Sigmoid colon (tissue), 7 donors: Measurements from ENCODE around the gene SUGP2. TPM values are rescaled to one million over a fixed set of nuclear protein-coding genes. Genes with fewer than 3 reads are reported as not detected.

Source experiments
- DNase-seq: peaks from one replicate; pipeline ENCODE4 v3.0.0-alpha.2; 2019
- H3K27ac ChIP-seq, 4 donors: fragments of 200-600 bp; sonication (generic); one replicate each; pipeline ENCODE4 v1.5.1; 2016 to 2019; ENCODE audit warnings: mild to moderate bottlenecking in 1 of 4
- H3K27me3 ChIP-seq, 3 donors: fragments of 200-600 bp; sonication (generic); one replicate each; pipeline ENCODE4 v1.5.1; 2019; ENCODE audit warnings: mild to moderate bottlenecking in 1 of 3
- H3K36me3 ChIP-seq, 4 donors: fragments of 200-600 bp; sonication (generic); one replicate each; pipeline ENCODE4 v1.5.1; 2016 to 2019
- H3K4me1 ChIP-seq, 4 donors: fragments of 200-600 bp; sonication (generic); one replicate each; pipeline ENCODE4 v1.5.1; 2017 to 2019
- H3K4me3 ChIP-seq, 4 donors: fragments of 200-600 bp; sonication (generic); one replicate each; pipeline ENCODE4 v1.5.1; 2017 to 2019; ENCODE audit warnings: mild to moderate bottlenecking in 2 of 4, moderate library complexity in 1 of 4
- H3K9me3 ChIP-seq, 4 donors: fragments of 200-600 bp in 3 of 4; sonication (generic) in 3 of 4; one replicate each; pipeline versions ENCODE4 v1.5.1 to v1.6.1; 2013 to 2019
- CTCF ChIP-seq, 4 experiments: fragments of 450-650 bp in 3 of 4; fragments of 200-600 bp in 1 of 4; IDR thresholded peaks; one replicate each; pipeline ENCODE4 v1.5.1; 2016 to 2019; ENCODE audit warnings: antibody characterized with exemption in 4 of 4, mild to moderate bottlenecking in 3 of 4, moderate library complexity in 2 of 4
- EP300 ChIP-seq, 4 donors: sonication (generic); formaldehyde crosslinking; IDR thresholded peaks; one replicate each; pipeline ENCODE4 v1.6.1; 2017; ENCODE audit warnings: antibody characterized with exemption in 4 of 4
- POLR2A ChIP-seq, 2 donors: fragments of 450-650 bp; IDR thresholded peaks; one replicate each; pipeline ENCODE4 v1.6.1; 2016; ENCODE audit warnings: antibody characterized with exemption in 2 of 2, mild to moderate bottlenecking in 2 of 2, moderate library complexity in 2 of 2
- POLR2AphosphoS5 ChIP-seq, 4 donors: sonication (generic); formaldehyde crosslinking; IDR thresholded peaks; one replicate each; pipeline ENCODE4 v1.6.1; 2017; ENCODE audit warnings: antibody characterized with exemption in 4 of 4
- WGBS, 2 donors: extraction: QIAGEN DNeasy Blood & Tissue Kit; methylation state at CpG; one replicate each; pipeline ENCODE4 v1.1.7; 2013; 5-methylcytosine and 5-hydroxymethylcytosine counted together
- intact Hi-C: fragments of 100-400 bp; cut with DNase I; formaldehyde crosslinking; loops from one replicate; pipeline ENCODE4 v1.15.1; 2023
- polyA plus RNA-seq, 3 donors: library from polyadenylated mRNA; stranded (reverse); fragments of 200-250 nt; gene quantifications; one replicate each; pipeline ENCODE4 v1.2.3, GENCODE V29; 2013
- total RNA-seq, 4 donors: library from RNA; depleted of rRNA; stranded (reverse); fragments of >200 nt; gene quantifications; one replicate each; pipeline ENCODE4 v1.1.0, GENCODE V29; 2016
- donor health status: healthy with polysubstance abuse.
- donor health status: Bipolar disorder and iron deficiency.
- donor health status: healthy.

SUGP2 gene
- total and polyA plus RNA-seq, 7 donors: 7.8 to 82.3 (median 30.3) TPM

GRCh38 chr19:19010551-19010950, 22.8 kb downstream of the SUGP2 start:
- H3K36me3 ChIP-seq: peaks cover 28 to 85% (median 49%) of the 10 kb centered on the region in 4 donors
- no peaks in the 10 kb centered on the region for H3K9me3 ChIP-seq
- WGBS, 2 donors: 90 to 93% methylated on average over 5 of the region's 5 CpGs
- no peaks in the 10 kb centered on the region for H3K27me3 ChIP-seq
- no peaks in the 10 kb centered on the region for H3K4me1 ChIP-seq
- no peak overlapping the region for H3K4me3 ChIP-seq
- H3K27ac ChIP-seq: no peak overlapping the region
- DNase-seq: no peak
- intact Hi-C loops: no loop called here
- no peak for TF ChIP-seq POLR2AphosphoS5 (IDR thresholded peaks at IDR 0.05)
- no peak for TF ChIP-seq POLR2A (IDR thresholded peaks at IDR 0.05)
- TF ChIP-seq EP300 (IDR thresholded peaks at IDR 0.05): no peak
- no peak for TF ChIP-seq CTCF (IDR thresholded peaks at IDR 0.05)

- intact Hi-C loops: no loop called here
- Histone ChIP-seq H3K4me1 (no peaks in the 10 kb centered on the region), H3K27me3 (no peaks in the 10 kb centered on the region), H3K36me3 (peaks cover 28 to 88% (median 52%) of the 10 kb centered on the region in 4 donors), H3K9me3 (no peaks in the 10 kb centered on the region), H3K4me3 (no peak overlapping the region), H3K27ac (no peak overlapping the region)
- no peak for TF ChIP-seq POLR2A (IDR thresholded peaks at IDR 0.05)
- no peak for TF ChIP-seq EP300 (IDR thresholded peaks at IDR 0.05)
- no peak for TF ChIP-seq POLR2AphosphoS5 (IDR thresholded peaks at IDR 0.05)
- 95 to 96% methylated on average over 18 of the region's 18 CpGs for WGBS, 2 donors
- DNase-seq: no peak
These were observed 23.4 kb downstream of the SUGP2 start for GRCh38 chr19:19009951-19010350.

- Histone ChIP-seq H3K27ac (no peak overlapping the region), H3K36me3 (peaks cover 36 to 92% (median 62%) of the 10 kb centered on the region in 4 donors), H3K4me3 (no peak overlapping the region), H3K9me3 (no peaks in the 10 kb centered on the region), H3K27me3 (no peaks in the 10 kb centered on the region), H3K4me1 (no peaks in the 10 kb centered on the region)
- WGBS, 2 donors: 79 to 82% methylated on average over 3 of the region's 3 CpGs
- TF ChIP-seq EP300 (IDR thresholded peaks at IDR 0.05): no peak
- no peak for TF ChIP-seq POLR2A (IDR thresholded peaks at IDR 0.05)
- no peak for TF ChIP-seq CTCF (IDR thresholded peaks at IDR 0.05)
- no peak for TF ChIP-seq POLR2AphosphoS5 (IDR thresholded peaks at IDR 0.05)
- DNase-seq: no peak
- intact Hi-C loops: no loop called here
These were observed 27.1 kb downstream of the SUGP2 start for GRCh38 chr19:19006213-19006612.

- Histone ChIP-seq H3K4me3 (no peak overlapping the region), H3K36me3 (peaks cover 23 to 92% (median 50%) of the 10 kb centered on the region in 4 donors), H3K4me1 (no peaks in the 10 kb centered on the region), H3K27me3 (no peaks in the 10 kb centered on the region), H3K27ac (no peak overlapping the region), H3K9me3 (no peaks in the 10 kb centered on the region)
- 94% methylated on average over 18 of the region's 18 CpGs for WGBS, 2 donors
- no peak for DNase-seq
- intact Hi-C loops: no loop called here
- TF ChIP-seq POLR2A (IDR thresholded peaks at IDR 0.05): no peak
- no peak for TF ChIP-seq POLR2AphosphoS5 (IDR thresholded peaks at IDR 0.05)
- TF ChIP-seq EP300 (IDR thresholded peaks at IDR 0.05): no peak
- no peak for TF ChIP-seq CTCF (IDR thresholded peaks at IDR 0.05)
These were observed 29.2 kb downstream of the SUGP2 start for GRCh38 chr19:19004144-19004543.

GRCh38 chr19:18999896-19000620, 33.3 kb downstream of the SUGP2 start:
- Histone ChIP-seq H3K27me3 (no peaks in the 10 kb centered on the region), H3K27ac (no peak overlapping the region), H3K4me1 (no peaks in the 10 kb centered on the region), H3K9me3 (no peaks in the 10 kb centered on the region), H3K36me3 (peaks cover 14 to 86% (median 36%) of the 10 kb centered on the region in 4 donors), H3K4me3 (no peak overlapping the region)
- TF ChIP-seq EP300 (IDR thresholded peaks at IDR 0.05) (no peak), POLR2AphosphoS5 (IDR thresholded peaks at IDR 0.05) (no peak), POLR2A (IDR thresholded peaks at IDR 0.05) (no peak), CTCF (IDR thresholded peaks at IDR 0.05) (no peak)
- WGBS, 2 donors: 88 to 93% methylated on average over 11 of the region's 11 CpGs
- no peak for DNase-seq
- intact Hi-C loops: no loop called here
